ENCODE data around the gene MAP2K5.
A peak's percentile ranks its signal among the peaks of the same experiment; 100 is the strongest.

The MAP2K5 gene

GRCh38 chr15:67680641-67681040, 138.1 kb downstream of the MAP2K5 start:
- ChIA-PET CTCF (interaction anchor here (0.6 to 0.7 kb wide), 3 partner anchors 81 to 312 kb away, joined by 3 read pairs; no protein-coding TSS in a partner anchor), POLR2A (interaction anchor here (0.5 kb wide), 1 partner anchor 57 kb away, joined by 5 read pairs; no protein-coding TSS in a partner anchor)
- Histone ChIP-seq H3K4me1 (ENCODE audit: control insufficient read depth, insufficient read depth, low read length) (peaks cover 6% of the 10 kb centered on the region; the same call in 1 of the 2 replicates), H3K4me3 (ENCODE audit: low read depth, low read length) (no peak overlapping the region), H3K9me3 (ENCODE audit: control insufficient read depth, insufficient read depth, low read depth, low read length) (no peaks in the 10 kb centered on the region), H3K27ac (ENCODE audit: extremely low read depth, low read depth, low read length) (no peak overlapping the region), H3K36me3 (ENCODE audit: control insufficient read depth in 2 of 2, insufficient read depth in 1 of 2, low read length in 2 of 2) (no peaks in the 10 kb centered on the region)
- TF ChIP-seq, protein P1, sequence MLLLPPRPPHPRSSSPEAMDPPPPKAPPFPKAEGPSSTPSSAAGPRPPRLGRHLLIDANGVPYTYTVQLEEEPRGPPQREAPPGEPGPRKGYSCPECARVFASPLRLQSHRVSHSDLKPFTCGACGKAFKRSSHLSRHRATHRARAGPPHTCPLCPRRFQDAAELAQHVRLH (tag by site-specific recombination; IDR thresholded peaks at IDR 0.05), result 0 out of 2 replicates have a peak, but pooled peaks have one; percentile 23
- no peak for TF ChIP-seq YY2 (tag by site-specific recombination; IDR thresholded peaks at IDR 0.05)
- TF ChIP-seq, protein P2, sequence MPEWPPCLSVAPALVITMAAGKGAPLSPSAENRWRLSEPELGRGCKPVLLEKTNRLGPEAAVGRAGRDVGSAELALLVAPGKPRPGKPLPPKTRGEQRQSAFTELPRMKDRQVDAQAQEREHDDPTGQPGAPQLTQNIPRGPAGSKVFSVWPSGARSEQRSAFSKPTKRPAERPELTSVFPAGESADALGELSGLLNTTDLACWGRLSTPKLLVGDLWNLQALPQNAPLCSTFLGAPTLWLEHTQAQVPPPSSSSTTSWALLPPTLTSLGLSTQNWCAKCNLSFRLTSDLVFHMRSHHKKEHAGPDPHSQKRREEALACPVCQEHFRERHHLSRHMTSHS (tag by site-specific recombination; IDR thresholded peaks at IDR 0.05), result no peak
- no peak for TF ChIP-seq GLI2 (tag by site-specific recombination; IDR thresholded peaks at IDR 0.05; ENCODE audit: borderline replicate concordance, low read depth)
- TF ChIP-seq ZNF155 (tag by site-specific recombination; IDR thresholded peaks at IDR 0.05), result no peak
- TF ChIP-seq SP2 (tag by site-specific recombination; IDR thresholded peaks at IDR 0.05), result no peak
- TF ChIP-seq ZNF843 (tag by site-specific recombination; IDR thresholded peaks at IDR 0.05), result 0 out of 2 replicates have a peak, but pooled peaks have one; percentile 2
- 0 out of 2 replicates have a peak, but pooled peaks have one; percentile 30 for TF ChIP-seq ZSCAN18 (tag by site-specific recombination; IDR thresholded peaks at IDR 0.05)
- TF ChIP-seq PRDM6 (tag by site-specific recombination; IDR thresholded peaks at IDR 0.05), result peak; percentile 74
- TF ChIP-seq GFI1B (tag by site-specific recombination; IDR thresholded peaks at IDR 0.05), result peak; percentile 46; the same call in 1 of the 2 replicates
- no peak for TF ChIP-seq ZNF391 (tag by site-specific recombination; IDR thresholded peaks at IDR 0.05; ENCODE audit: borderline replicate concordance, low read depth)
- TF ChIP-seq ZNF394 (tag by site-specific recombination; IDR thresholded peaks at IDR 0.05; ENCODE audit: borderline replicate concordance), result no peak
- peak; percentile 63 for TF ChIP-seq ZEB2 (tag by site-specific recombination; IDR thresholded peaks at IDR 0.05)
- no peak for TF ChIP-seq ZNF548 (tag by site-specific recombination; IDR thresholded peaks at IDR 0.05)
- TF ChIP-seq, protein P3, sequence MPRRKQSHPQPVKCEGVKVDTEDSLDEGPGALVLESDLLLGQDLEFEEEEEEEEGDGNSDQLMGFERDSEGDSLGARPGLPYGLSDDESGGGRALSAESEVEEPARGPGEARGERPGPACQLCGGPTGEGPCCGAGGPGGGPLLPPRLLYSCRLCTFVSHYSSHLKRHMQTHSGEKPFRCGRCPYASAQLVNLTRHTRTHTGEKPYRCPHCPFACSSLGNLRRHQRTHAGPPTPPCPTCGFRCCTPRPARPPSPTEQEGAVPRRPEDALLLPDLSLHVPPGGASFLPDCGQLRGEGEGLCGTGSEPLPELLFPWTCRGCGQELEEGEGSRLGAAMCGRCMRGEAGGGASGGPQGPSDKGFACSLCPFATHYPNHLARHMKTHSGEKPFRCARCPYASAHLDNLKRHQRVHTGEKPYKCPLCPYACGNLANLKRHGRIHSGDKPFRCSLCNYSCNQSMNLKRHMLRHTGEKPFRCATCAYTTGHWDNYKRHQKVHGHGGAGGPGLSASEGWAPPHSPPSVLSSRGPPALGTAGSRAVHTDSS (tag by site-specific recombination; IDR thresholded peaks at IDR 0.05), result peak; percentile 50; the same call in 1 of the 2 replicates
- TF ChIP-seq ZNF626 (tag by site-specific recombination; IDR thresholded peaks at IDR 0.05), result no peak
- no peak for TF ChIP-seq ZIC2 (tag by site-specific recombination; IDR thresholded peaks at IDR 0.05)
- peak; percentile 74; the same call in 1 of the 2 replicates for TF ChIP-seq ZBTB44 (tag by site-specific recombination; IDR thresholded peaks at IDR 0.05)
- no peak for TF ChIP-seq ZNF596 (tag by site-specific recombination; IDR thresholded peaks at IDR 0.05)
- TF ChIP-seq ZNF791 (tag by site-specific recombination; IDR thresholded peaks at IDR 0.05), result no peak
- no peak for TF ChIP-seq PRDM2 (tag by site-specific recombination; IDR thresholded peaks at IDR 0.05; ENCODE audit: borderline replicate concordance)
- no peak for TF ChIP-seq HOXA7 (CRISPR knock-in tag; IDR thresholded peaks at IDR 0.05; ENCODE audit: borderline replicate concordance)
- no peak for TF ChIP-seq ZNF121 (tag by site-specific recombination; IDR thresholded peaks at IDR 0.05)
